NCI-H446 (cell line): ENCODE results near the gene DRC3.
A peak's percentile ranks its signal among the peaks of the same experiment; 100 is the strongest.
"Not testable (repeated sequence)": the region's sequence is repeated elsewhere in the genome, so short reads cannot be mapped to it uniquely, and the experiment has no call there.

Experiments used
- DNase-seq, 2 experiments: peaks; one replicate each; lab custom pipeline; 2025; lab: John Stamatoyannopoulos, UW

The DRC3 gene

DNA sequence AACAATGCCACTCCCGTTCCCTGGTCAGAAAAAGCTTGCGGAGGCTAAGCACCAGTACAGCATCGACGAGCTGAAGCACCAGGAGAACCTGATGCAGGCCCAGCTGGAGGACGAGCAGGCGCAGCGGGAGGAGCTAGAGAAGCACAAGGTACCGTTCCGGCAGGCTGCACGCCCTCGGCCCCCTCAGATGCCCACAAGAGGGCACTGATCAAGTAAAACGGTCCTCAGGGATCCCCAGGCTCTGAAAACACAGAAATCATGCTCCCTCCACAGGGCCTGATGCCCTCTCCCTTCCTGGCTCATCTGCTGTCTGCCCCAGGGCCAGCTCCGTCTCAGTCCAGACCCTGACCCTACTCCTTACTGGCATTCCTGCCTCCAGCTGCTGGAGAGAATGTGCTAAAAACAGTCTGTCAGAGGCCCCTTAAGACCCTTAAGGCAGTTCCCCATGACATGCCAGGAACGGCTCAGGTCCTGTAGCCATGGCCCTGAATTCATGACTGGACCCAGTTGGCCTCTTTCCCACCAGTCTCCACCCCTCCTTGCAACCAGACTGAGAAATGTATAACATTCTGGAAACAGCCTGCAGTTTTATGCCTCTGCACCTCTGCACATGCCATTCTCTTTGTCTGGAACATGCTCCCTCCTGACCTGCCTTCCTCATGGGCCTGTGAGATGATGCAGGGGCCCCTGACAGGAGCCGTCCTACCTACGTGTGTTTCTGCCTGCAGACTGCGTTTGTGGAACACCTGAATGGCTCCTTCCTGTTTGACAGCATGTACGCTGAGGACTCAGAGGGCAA, 21.8 kb downstream of the DRC3 start:
- DNase-seq: peak in 1 of 2 experiments; percentile 36

DNA sequence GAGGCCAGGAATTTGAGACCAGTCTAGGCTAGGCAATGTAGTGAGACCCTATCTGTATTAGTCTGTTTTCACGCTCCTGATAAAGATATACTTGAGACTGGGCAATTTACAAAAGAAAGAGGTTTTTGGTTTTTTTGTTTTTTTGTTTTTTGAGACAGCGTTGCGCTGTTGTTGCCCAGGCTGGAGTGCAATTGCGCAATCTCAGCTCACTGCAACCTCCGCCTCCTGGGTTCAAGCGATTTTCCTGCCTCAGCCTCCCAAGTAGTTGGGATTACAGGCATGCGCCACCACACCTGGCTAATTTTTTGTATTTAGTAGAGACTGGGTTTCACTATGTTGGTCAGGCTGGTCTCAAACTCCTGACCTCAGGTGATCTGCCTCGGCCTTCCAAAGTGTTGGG, 23.2 kb downstream of the DRC3 start:
- DNase-seq: not testable (repeated sequence)

DNA sequence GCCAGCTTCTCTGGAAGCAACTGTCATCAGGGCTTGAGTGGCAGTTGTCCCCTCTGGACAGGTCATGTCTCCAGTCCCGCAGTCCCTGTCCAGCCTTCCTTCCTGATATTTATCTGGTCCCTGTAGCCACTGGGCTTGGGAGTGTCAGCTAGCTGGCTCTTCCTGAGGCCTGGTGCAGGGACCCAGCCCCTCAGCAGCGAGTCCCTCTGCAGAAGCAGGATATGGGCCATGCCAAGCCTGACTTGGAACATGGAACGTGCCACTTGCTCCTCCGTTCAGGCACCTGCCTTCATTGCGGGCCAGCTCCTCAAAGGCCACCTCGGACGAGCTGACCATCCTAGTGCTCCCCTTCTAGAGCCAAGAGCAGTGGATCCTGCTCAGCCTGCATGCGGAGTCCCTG, 26.3 kb downstream of the DRC3 start:
- DNase-seq: no peak

DNA sequence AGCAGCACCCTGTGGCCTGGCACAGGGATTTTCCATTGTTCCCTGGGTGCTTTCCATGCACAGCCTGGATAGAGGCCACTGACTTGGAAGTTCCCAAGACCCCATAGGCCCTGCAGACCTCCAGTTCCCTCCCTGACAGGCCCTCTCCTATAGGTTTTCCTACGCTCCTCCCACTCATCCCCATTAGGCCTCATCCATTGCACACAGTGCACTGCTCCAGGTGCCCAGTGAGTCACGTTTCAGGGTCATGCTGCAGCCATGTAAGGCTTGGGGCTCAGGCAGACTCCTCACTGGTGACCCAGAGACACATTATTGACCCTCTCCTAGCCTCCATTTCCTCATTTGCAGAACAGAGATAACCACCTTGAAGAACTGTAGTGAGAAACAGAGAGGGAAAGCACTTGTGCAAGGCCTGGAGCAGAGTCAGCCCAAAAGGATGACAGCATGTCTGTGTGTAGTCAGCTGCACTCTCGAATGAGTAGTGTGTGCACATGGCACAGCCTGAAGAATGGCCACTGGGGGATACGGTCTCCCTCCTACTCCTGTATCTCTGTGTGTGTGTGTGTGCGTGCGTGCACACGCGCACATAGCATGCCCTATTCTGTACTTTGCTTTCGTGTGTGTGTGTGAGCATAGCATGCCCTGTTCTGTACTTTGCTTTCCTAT, 26.8 kb downstream of the DRC3 start:
- no peak for DNase-seq

DNA sequence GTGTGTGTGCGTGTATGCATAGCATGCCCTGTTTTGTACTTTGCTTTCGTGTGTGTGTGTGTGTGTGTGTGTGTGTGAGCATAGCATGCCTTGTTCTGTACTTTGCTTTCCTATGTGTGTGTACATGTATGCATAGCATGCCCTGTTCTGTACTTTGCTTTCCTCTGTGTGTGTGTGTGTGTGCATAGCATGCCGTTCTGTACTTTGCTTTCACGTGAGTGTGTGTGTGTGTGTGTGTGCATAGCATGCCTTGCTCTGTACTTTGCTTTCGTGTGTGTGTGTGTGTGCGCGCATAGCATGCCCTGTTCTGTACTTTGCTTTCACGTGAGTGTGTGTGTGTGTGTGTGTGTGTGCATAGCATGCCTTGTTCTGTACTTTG, 27.4 kb downstream of the DRC3 start:
- no peak for DNase-seq

DNA sequence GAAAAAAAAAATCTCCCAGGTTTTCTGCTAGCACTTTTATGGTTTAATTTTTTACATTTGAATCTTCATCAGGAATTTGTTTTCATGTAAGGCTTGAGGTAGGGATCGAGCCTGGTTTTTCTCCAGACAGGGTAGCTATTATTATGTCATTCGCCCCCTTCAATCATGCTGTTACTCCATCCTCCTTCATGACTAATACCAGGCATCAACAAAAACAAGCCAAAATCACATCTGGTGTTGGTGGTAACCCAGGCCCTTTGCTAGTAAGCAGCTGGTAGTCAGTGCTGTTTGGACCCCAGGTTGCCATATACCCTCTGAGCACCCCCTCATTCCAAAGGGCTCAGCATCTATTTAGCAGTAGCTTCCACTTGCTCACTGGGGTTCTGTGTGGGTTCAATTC, 29.5 kb downstream of the DRC3 start:
- no peak for DNase-seq

DNA sequence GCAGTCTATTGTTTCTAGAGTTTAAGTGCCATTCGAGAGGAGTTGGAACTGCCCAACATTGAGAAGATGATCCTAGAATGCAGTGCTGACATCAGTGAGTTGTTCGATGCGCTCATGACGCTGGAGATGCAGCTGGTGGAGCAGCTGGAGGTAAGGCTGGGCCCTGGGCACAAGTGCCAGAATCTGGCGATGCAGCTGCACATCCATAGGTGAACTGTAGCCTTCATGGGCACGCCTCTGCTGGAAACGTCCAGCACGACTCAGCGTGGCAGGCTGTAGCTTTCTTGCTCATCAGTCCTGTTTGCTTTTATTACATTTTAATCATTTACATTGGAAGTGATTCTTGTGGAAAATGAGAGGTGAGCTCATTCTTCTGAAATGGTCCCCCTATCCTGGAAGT, 31.7 kb downstream of the DRC3 start:
- no peak for DNase-seq

DNA sequence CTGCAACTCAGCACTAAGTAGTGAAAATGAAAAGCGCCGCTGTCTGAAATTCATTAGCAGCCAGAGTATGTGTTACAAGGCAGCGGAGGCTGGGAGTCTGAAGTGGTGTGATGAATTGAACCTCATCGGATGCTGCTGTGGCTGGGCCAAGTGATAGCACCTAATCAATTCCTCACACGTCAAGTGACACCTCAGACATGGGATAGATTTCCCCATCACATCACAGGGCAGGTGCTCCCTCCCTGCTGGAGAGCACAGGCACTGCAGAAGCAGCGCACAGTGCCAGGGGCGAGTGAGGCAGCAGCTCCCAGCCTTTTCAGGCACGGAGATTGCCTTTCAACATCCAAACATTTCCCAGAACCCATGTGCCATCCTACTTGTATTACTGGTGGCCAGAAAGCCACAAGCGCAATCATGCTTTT, 32.2 kb downstream of the DRC3 start:
- DNase-seq: no peak

DNA sequence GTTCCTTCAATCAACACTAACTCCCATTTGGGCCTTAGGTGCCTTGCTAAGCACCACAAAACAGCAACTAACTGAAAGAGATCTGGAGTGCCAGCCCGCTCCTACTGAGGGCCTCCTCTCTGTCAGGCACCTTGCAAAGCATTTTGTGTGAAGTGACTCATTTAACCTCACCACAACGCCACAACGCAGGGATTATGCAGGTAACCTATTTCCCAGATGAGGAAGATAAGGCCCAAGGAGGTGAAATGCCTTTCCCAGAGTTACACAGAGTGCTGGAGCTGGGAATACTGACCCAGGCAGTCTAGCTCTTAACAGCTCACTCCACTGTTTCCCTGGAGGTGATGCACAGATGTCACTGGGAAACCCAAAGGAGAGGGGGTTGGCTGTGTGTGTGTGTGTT, 32.8 kb downstream of the DRC3 start:
- DNase-seq: no peak

DNA sequence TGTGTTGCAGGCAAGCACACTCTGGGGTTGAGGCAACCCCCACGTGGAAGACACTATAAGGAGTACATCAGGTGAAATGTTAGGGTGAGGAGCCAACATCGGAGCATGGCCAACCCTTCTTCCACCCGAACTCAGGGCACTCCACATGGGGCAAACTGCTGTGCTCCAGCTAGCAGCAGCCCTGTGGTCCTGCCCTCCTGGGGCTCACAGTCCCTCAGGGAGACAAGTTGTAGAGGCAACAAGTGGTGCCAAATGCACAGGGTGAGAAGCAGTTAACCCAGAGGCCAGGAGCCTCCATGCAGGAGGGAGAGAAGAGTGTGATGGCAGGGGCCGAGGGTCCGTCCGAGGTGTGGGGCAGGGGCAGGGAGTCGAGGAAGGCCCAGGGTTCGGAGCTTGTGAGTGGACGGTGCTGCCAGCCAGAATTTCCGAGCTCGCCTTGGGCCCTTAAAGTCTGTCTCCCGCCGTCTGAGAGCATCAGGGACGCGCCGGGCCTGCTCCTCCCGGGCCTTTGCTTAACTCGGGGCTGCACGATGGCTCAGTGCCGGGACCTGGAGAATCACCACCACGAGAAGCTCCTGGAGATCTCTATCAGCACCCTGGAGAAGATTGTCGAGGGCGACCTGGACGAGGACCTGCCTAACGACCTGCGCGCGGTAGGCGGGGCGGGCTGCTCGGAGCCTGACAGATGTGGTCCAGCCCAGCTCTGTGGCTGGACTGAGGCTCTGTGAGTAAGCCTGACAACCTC, 34.0 kb downstream of the DRC3 start:
- DNase-seq: no peak

DNA sequence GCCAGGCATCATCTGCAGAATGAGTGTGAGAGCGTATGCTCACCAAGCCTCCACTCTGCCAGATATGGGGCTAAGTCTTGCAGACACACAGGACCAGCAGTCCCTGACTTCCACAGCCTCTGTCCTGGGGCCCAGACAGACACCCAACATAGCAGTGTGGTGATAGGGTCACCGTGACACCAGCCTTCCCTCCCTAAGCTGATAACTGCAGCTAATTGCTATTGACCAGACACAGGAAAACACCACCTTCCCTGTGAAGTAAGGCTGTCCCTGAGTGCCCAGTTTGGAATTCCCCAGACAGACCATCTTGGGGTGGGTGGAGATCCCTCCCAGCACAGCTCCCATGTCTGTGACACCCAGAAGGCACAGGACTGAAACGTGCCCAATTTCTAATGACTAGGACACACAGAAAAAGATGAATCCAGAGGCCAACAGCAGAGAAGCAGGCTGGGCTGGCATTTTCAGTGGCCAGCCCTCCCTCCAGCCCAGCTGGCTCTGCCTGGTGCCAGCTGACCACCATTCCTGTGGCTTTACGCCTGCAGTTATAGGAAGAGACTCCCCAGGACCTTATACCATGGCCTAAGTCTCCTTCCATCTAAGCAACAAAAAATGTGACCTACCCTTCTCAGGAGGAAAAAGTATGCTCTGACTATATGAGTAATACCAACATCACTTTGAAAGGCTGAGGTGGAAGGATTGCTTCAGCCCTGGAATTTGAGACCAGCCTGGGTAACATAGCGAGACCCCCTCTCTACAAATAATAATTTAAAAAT, 36.0 kb downstream of the DRC3 start:
- DNase-seq: no peak

DNA sequence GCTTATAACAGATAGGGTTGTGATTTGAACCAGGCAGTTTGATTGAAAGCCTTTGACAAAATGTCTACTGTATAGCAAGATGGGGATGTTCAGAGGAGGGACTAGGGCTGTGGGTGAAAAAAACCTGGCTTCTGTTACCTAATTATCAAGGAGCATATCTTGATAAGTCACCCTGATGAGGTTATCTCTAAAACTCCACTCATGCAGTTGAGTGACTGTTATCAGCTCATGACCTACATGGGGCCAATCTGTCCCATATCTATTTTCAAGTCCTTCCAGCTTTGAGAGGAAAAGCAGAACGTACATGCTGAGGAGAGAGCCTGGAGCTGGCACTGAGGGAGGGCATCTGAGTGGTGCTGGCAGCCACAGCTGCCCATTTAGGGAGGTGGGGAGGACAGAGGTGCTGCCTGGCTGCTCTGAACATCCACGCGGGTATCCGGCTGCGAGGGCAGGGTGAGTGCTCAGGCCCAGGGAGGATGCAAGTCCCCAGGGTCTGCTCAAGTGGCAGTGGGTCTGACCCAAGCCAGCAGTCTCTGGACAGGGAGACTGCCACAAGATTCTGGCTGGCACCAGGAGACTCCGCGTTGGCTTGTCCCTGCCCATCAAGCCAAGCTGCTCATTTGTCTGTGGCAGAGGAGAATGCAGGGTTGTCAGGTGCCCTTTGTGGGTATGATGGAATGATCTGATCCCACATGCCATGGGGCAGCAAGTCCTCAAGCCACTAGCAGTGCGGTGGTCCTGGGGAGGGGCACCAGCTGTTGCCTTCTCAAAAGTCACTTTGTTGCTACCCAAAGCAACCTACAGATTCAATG, 37.2 kb downstream of the DRC3 start:
- DNase-seq: no peak

DNA sequence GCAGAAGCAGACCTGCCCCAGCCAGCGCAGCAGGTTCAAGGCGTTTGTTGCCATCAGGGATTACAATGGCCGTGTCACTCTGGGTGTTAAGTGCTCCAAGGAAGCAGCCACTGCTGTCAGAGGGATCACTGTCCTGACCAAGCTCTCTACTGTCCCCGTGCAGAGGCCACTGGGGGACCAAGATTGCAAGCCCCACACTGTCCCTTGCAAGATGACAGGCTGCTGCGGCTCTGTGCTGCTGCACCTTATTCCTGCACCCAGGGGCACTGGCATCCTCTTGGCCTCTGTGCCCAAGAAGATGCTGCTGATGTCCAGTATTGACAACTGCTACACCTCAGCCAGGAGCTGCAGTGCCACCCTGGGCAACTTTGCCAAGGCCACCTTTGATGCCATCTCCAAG, 38.6 kb downstream of the DRC3 start:
- no peak for DNase-seq

DNA sequence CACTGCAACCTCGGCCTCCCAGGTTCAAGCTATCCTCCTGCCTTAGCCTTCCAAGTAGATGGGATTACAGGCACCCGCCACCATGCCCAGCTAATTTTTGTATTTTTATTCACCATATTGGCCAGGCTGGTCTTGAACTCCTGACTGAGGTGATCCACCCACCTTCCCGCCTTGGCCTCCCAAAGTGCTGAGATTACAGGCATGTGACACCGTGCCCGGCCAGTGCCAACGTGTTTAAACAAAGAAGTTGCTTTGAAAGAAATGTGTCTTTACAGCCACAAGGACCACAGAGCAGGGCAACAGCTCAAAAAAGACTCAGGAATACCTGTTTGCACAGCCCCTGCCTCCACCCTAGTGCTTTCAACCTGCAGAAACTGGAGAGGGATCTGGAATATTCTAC, 41.3 kb downstream of the DRC3 start:
- no peak for DNase-seq

DNA sequence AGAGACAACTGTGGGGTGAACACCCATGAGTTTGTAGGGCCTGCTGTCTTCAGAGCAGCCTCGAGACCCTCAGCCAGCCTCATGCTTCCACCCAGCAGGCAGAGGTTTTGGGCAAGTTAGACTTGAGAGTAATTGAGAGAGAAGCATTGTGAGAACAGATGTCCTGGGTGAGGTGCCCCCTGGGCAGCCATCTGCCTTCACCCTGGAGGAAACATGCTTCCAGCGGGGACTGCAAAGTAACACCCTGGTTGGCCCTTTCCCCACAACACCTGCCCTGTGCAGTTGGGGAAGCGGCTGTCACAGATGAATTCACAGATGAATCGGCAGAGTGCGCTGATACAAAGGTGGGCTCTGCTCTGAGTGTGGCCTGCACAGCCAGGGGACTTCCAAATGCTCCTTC, 42.9 kb downstream of the DRC3 start:
- peak in 1 of 2 experiments; percentile 46 for DNase-seq

DNA sequence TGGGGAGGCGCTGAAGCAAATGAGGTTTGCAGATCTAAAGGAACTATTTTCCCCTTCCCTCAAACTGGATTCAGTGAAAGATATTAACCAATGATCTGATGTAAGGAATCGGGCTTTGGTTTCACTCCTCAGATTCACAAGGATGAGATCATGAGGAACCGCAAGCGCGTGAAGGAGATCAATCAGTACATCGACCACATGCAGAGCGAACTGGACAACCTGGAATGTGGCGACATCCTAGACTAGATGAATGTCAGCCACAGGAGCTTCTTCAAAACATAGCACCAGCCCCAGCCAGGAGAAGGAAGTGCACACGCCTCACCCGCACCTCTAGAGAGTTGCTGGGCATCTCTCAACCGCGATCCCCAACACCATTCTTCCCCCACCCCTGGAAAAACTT, 43.8 kb downstream of the DRC3 start:
- no peak for DNase-seq

DNA sequence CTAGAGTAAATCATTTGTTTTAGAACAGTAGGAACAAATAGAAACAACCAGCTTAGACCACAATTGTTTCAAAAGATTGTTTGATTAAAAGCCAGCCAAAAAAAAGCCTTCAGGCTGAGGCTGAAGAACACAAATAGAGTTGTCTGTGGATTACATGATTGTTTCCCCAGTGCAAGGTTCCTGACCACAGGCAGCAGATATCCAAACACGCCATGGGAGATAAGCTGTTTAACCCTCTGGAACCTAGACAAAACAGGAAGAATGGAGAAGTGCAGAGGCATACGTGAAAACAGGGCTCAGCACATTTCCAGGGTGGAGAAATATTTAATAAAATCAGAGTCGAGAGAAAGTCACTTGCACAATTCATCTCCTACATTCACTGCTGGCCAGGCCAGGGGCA, 45.3 kb downstream of the DRC3 start:
- DNase-seq: no peak

DNA sequence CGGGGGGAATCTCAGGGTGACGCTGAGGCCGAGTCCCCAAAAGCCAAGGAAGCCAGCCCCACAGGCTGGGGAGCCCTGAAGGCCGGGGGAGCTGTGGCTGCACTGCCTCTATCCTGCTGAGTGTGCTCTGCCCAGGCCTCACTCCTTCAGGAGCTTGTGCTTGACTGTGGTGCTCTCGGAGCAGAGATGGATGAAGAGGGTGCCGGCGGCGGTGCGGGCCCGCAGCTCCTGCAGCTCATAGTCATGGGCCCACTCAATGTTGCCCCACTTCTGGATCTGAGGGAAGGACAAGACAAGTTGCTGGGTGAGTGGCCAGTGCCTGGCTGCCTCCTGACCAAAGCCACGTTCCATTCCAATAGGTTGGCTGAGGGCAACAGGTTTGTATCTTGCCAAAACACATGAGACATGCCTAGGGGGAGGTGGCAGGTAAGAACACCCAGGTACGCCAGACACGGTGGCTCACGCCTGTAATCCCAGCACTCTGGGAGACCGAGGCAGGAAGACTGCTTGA, 45.8 kb downstream of the DRC3 start:
- DNase-seq: no peak

DNA sequence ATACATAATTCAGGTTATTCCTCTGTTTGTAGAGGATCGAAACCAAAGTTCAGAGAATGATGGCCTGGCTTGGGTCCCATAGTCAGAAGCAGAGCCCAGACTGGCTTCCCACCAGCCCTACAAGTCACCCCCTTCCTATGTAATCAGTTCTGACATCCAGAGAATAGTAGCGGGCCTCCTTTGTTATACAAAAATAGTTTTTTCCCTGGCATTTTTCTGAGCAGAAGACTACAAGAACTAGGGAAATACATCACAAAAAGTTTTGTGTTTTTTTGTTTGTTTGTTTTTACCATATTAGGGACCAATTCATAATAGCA, 47.1 kb downstream of the DRC3 start:
- DNase-seq: no peak

DNA sequence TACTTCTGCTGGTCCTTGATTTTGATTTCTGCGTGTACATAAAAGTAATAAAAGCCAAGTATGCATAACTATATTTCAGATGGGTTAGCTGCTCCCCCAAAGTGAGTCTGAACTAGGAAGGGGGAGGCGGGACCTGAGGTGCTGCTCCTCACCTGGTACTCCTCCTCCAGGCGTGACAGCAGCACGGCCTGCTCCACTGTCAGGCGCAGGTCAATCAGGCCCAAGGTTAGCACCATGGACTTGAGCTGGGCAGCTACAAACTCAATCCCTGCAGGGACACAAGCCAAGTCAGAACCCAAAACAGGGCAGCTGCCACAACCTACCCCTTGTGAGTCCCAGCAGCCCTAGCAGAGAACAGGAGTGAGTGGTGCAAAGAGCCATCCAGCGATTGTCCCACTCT, 48.3 kb downstream of the DRC3 start:
- no peak for DNase-seq

DNA sequence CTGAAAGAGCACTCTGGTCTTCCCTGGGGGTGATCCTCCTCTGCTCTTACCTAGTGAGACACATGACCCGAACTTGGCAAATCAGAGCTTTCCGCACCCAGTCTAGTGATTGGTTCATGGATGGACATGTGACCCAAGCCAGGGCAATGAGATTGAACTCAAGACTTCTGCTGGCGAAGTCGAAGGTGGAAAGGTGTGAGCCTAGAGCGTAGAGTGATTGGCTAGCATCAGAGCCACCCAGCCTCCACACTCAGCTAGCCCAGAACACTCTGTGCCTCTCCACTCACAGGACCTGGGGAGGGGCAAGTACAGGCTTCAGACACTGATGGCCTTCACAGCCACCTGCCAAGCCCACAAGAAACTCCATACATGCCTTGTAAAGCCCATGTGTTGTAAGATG, 48.7 kb downstream of the DRC3 start:
- DNase-seq: no peak
